Testis (tissue), 2 donors: ENCODE data around the gene C9orf152.

Source experiments
- CTCF ChIP-seq, 3 experiments: fragments of 450-650 bp in 2 of 3; fragments of 200-600 bp in 1 of 3; sonication (generic) in 1 of 3; IDR thresholded peaks; one replicate each; pipeline ENCODE4 v1.5.1; 2016 to 2019; ENCODE audit warnings: antibody characterized with exemption in 3 of 3, mild to moderate bottlenecking in 2 of 3, moderate library complexity in 1 of 3
- POLR2A ChIP-seq: fragments of 450-650 bp; IDR thresholded peaks from one replicate; pipeline ENCODE4 v1.6.1; 2017; ENCODE audit warnings: antibody characterized with exemption, mild to moderate bottlenecking, moderate library complexity

GRCh38 chr9:110252509-110253139, 44.7 kb upstream of the C9orf152 start:
- no peak for TF ChIP-seq CTCF (IDR thresholded peaks at IDR 0.05)
- TF ChIP-seq POLR2A: no peak
